ENCODE results near the gene RAI1.

The RAI1 gene

GRCh38 chr17:17736205-17737183, 55.2 kb downstream of the RAI1 start:
- no peaks in the 10 kb centered on the region for H3K9me3 ChIP-seq (replicated peaks; ENCODE audit: low read length)
- no peaks in the 10 kb centered on the region for H3K36me3 ChIP-seq (ENCODE audit: insufficient read depth, low read length)
- no peaks in the 10 kb centered on the region for H3K27me3 ChIP-seq (ENCODE audit: control insufficient read depth, insufficient read depth, low read length)
- H3K4me2 ChIP-seq (ENCODE audit: low read length), result no peak overlapping the region
- no peak overlapping the region for H3K9ac ChIP-seq (ENCODE audit: low read depth, low read length)
- H3K4me1 ChIP-seq (ENCODE audit: control insufficient read depth, insufficient read depth, low read length), result peaks cover 44% of the 10 kb centered on the region
- no peak overlapping the region for H3K4me3 ChIP-seq (ENCODE audit: low read length)

DNA sequence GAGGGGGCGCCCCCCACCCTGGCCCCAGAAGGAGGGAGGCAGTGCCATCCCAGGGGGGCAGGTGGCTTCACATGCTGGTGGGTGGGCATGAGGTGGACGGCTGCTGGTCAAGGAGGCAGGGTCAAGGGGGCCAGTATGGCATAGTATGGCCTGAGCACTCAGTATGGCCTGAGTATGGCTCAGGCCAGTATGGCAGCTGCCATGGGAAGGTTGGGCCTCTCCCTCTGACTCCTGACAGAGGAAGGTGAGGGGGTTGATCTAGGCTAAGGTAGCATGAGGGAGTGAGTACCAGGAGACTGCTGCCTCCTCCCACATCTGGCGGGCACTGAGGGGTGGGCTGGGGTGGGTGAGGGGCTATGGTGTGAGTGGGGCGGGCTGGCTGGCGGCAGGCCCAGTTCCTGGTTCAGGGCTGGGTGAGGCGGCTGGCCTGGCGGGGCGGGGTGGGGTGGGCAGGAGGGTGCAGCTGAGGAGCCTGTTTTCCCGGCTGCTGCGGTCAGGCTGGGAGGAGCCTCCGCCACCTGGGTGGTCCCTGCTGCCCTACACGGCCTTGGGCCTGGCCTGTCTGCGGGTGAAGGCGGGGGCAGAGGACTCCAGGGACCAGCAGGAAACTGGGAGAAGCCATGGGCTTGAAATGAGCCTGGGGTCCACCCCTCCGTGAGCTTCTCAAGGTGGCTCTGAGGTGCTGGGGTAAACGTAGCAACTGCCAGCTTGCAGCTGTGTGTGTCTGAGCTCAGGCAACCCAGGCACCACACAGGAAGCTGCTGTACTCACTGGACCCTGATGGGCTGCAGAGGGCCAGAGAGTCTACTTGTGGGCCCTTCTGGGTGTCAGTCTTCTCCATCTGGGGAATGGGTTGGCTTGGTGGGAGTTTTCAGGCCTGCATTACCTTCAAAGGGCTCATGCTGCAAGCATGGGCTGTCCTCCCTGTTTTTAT, 57.0 kb downstream of the RAI1 start:
- H3K4me1 ChIP-seq (ENCODE audit: control insufficient read depth, insufficient read depth, low read length), result peaks cover 49% of the 10 kb centered on the region
- H3K9ac ChIP-seq (ENCODE audit: low read depth, low read length), result no peak overlapping the region
- no peaks in the 10 kb centered on the region for H3K9me3 ChIP-seq (replicated peaks; ENCODE audit: low read length)
- no peaks in the 10 kb centered on the region for H3K36me3 ChIP-seq (ENCODE audit: insufficient read depth, low read length)
- no peak overlapping the region for H3K4me3 ChIP-seq (ENCODE audit: low read length)
- no peaks in the 10 kb centered on the region for H3K27me3 ChIP-seq (ENCODE audit: control insufficient read depth, insufficient read depth, low read length)
- no peak overlapping the region for H3K4me2 ChIP-seq (ENCODE audit: low read length)

DNA sequence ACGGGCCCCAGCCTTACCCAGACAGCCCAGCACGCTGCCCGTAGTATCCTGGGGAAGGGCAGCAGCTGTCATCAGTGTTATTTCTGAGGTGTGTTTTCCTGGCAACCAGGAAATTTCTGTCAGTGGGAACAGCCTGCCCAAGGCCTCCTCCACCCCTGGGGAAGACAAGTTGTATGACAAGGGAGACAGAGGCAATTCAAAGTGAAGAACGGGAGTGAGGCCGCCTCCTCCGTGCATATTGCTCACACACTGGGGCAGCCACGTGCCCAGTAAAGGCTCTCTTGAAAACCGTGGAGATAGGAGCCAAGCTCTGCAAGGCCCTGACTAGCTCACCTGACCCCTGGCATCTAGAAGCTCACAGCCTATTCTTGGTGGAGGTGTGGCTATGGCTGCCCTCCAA, 57.6 kb downstream of the RAI1 start:
- Histone ChIP-seq H3K4me2 (ENCODE audit: low read length) (no peak overlapping the region), H3K4me1 (ENCODE audit: control insufficient read depth, insufficient read depth, low read length) (peaks cover 44% of the 10 kb centered on the region), H3K4me3 (ENCODE audit: low read length) (no peak overlapping the region), H3K36me3 (ENCODE audit: insufficient read depth, low read length) (no peaks in the 10 kb centered on the region), H3K9me3 (replicated peaks; ENCODE audit: low read length) (no peaks in the 10 kb centered on the region), H3K9ac (ENCODE audit: low read depth, low read length) (no peak overlapping the region), H3K27me3 (ENCODE audit: control insufficient read depth, insufficient read depth, low read length) (no peaks in the 10 kb centered on the region)

DNA sequence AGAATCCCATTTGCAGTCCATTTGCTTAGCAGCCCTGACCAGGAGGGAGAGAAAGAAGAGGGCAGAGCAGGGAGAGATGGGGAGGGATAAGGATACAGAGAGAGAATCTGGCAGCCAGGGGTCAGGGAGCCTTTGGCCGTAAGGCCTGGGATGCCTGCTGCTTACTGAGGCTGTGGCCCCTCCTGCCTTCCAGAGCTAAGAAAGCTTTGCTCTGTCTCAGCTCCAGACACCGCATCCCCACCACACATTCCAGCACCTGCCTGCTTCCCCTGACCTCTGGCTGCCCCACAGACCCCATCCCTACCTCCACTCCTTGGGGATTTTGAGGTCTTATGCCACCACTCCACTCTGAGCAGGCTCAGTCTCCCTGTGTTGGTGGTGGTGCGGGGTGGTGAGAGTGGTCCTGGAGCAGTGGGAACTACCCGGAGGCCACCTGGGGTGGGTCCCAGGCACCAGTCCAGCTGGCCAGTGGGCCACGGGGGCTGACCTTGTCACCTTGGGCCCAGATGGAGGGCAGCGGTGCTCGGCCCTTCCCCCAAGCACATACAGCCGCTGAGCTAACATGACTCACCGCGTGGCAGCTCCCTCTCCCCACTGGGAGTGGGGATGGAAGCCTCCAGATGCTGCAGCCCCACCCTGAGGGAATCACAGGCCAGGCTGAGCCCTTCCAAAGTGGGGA, 58.3 kb downstream of the RAI1 start:
- peaks cover 44% of the 10 kb centered on the region for H3K4me1 ChIP-seq (ENCODE audit: control insufficient read depth, insufficient read depth, low read length)
- H3K9me3 ChIP-seq (replicated peaks; ENCODE audit: low read length), result no peaks in the 10 kb centered on the region
- peak overlapping the region; percentile 66 for H3K4me2 ChIP-seq (ENCODE audit: low read length)
- peak overlapping the region; percentile 19 for H3K4me3 ChIP-seq (ENCODE audit: low read length)
- no peaks in the 10 kb centered on the region for H3K36me3 ChIP-seq (ENCODE audit: insufficient read depth, low read length)
- no peaks in the 10 kb centered on the region for H3K27me3 ChIP-seq (ENCODE audit: control insufficient read depth, insufficient read depth, low read length)
- peak overlapping the region; percentile 21 for H3K9ac ChIP-seq (ENCODE audit: low read depth, low read length)

DNA sequence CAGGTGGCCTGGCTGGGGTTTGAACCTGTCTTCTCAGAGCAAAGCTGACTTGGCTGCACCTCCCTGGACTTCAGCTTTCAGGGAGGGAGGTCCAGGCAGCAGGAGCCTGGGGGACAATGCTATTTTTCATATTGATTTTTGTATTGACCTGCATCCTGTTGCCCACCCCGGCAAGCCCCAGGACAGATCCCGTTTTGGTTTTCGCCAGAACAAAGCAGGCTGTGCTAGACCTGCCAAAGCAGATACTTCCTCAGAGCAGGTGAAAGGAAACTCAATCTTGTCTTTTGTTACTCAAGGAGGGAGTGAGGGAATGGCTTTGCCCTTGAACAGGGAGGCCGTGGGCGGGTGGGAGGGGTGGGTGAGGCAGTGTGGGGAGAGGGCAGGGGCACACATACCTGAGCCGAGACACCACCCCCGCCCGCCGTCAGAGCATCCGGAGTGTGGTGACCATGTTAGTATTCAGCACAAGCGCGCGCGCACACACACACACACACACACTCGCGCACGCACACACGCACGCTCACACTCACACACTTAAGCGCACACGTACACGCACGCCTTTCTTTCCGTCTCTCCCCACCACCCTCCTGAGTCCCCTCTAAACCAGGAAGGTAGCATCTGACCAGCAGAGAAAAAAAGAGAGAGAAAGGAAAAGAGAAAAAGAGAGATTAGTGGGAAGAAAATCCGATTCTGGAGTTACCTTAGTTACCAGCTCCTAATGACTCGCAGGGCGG, 59.5 kb downstream of the RAI1 start:
- peaks cover 47% of the 10 kb centered on the region for H3K4me1 ChIP-seq (ENCODE audit: control insufficient read depth, insufficient read depth, low read length)
- H3K9me3 ChIP-seq (replicated peaks; ENCODE audit: low read length), result no peaks in the 10 kb centered on the region
- no peak overlapping the region for H3K4me2 ChIP-seq (ENCODE audit: low read length)
- H3K36me3 ChIP-seq (ENCODE audit: insufficient read depth, low read length), result no peaks in the 10 kb centered on the region
- H3K4me3 ChIP-seq (ENCODE audit: low read length), result no peak overlapping the region
- H3K9ac ChIP-seq (ENCODE audit: low read depth, low read length), result peak overlapping the region; percentile 50
- no peaks in the 10 kb centered on the region for H3K27me3 ChIP-seq (ENCODE audit: control insufficient read depth, insufficient read depth, low read length)

GRCh38 chr17:17741349-17742023, 60.2 kb downstream of the RAI1 start:
- Histone ChIP-seq H3K4me2 (ENCODE audit: low read length) (peak overlapping the region; percentile 34), H3K4me1 (ENCODE audit: control insufficient read depth, insufficient read depth, low read length) (peaks cover 53% of the 10 kb centered on the region), H3K4me3 (ENCODE audit: low read length) (no peak overlapping the region), H3K9me3 (replicated peaks; ENCODE audit: low read length) (no peaks in the 10 kb centered on the region), H3K36me3 (ENCODE audit: insufficient read depth, low read length) (no peaks in the 10 kb centered on the region), H3K27me3 (ENCODE audit: control insufficient read depth, insufficient read depth, low read length) (no peaks in the 10 kb centered on the region), H3K9ac (ENCODE audit: low read depth, low read length) (peak overlapping the region; percentile 50)

- peaks cover 58% of the 10 kb centered on the region for H3K4me1 ChIP-seq (ENCODE audit: control insufficient read depth, insufficient read depth, low read length)
- H3K27me3 ChIP-seq (ENCODE audit: control insufficient read depth, insufficient read depth, low read length), result no peaks in the 10 kb centered on the region
- peak overlapping the region; percentile 34 for H3K4me2 ChIP-seq (ENCODE audit: low read length)
- H3K4me3 ChIP-seq (ENCODE audit: low read length), result no peak overlapping the region
- no peaks in the 10 kb centered on the region for H3K36me3 ChIP-seq (ENCODE audit: insufficient read depth, low read length)
- no peaks in the 10 kb centered on the region for H3K9me3 ChIP-seq (replicated peaks; ENCODE audit: low read length)
- peak overlapping the region; percentile 50 for H3K9ac ChIP-seq (ENCODE audit: low read depth, low read length)
Measured at GRCh38 chr17:17742133-17742621, 60.9 kb downstream of the RAI1 start.

- peaks cover 62% of the 10 kb centered on the region for H3K4me1 ChIP-seq (ENCODE audit: control insufficient read depth, insufficient read depth, low read length)
- H3K9me3 ChIP-seq (replicated peaks; ENCODE audit: low read length), result no peaks in the 10 kb centered on the region
- no peaks in the 10 kb centered on the region for H3K36me3 ChIP-seq (ENCODE audit: insufficient read depth, low read length)
- no peaks in the 10 kb centered on the region for H3K27me3 ChIP-seq (ENCODE audit: control insufficient read depth, insufficient read depth, low read length)
- peak overlapping the region; percentile 34 for H3K4me2 ChIP-seq (ENCODE audit: low read length)
- no peak overlapping the region for H3K4me3 ChIP-seq (ENCODE audit: low read length)
- H3K9ac ChIP-seq (ENCODE audit: low read depth, low read length), result no peak overlapping the region
Measured at GRCh38 chr17:17742688-17743390, 61.6 kb downstream of the RAI1 start.

GRCh38 chr17:17743391-17744112, 62.3 kb downstream of the RAI1 start:
- Histone ChIP-seq H3K36me3 (ENCODE audit: insufficient read depth, low read length) (no peaks in the 10 kb centered on the region), H3K9me3 (replicated peaks; ENCODE audit: low read length) (no peaks in the 10 kb centered on the region), H3K4me2 (ENCODE audit: low read length) (no peak overlapping the region), H3K4me3 (ENCODE audit: low read length) (no peak overlapping the region), H3K27me3 (ENCODE audit: control insufficient read depth, insufficient read depth, low read length) (no peaks in the 10 kb centered on the region), H3K9ac (ENCODE audit: low read depth, low read length) (no peak overlapping the region), H3K4me1 (ENCODE audit: control insufficient read depth, insufficient read depth, low read length) (peaks cover 59% of the 10 kb centered on the region)

Measured in skeletal muscle satellite cell (primary cell).